Smooth muscle cell (in vitro differentiated cells): ENCODE results near the gene TEX264. TPM values are rescaled to one million over a fixed set of nuclear protein-coding genes. Genes with fewer than 3 reads are reported as not detected.

Experiments
- DNase-seq: peaks from one replicate; lab custom pipeline; 2025; ENCODE audit not compliant: unreplicated experiment; lab: John Stamatoyannopoulos, UW
- H2AFZ ChIP-seq: fragments of 200-600 bp; sonication (generic); 2 replicates; pipeline ENCODE4 v1.6.0; 2016; ENCODE audit warnings: antibody characterized with exemption, low read depth, mild to moderate bottlenecking
- H3F3A ChIP-seq: fragments of 200-600 bp; sonication (generic); 2 replicates; pipeline ENCODE4 v1.6.0; 2017; ENCODE audit warnings: antibody characterized with exemption, low read depth
- H3K27ac ChIP-seq: fragments of 200-600 bp; sonication (generic); 2 replicates; pipeline ENCODE4 v1.5.1; 2016; ENCODE audit warnings: low read depth, mild to moderate bottlenecking
- H3K27me3 ChIP-seq: fragments of 200-600 bp; sonication (generic); 2 replicates; pipeline ENCODE4 v1.6.1; 2016; ENCODE audit warnings: low read depth, mild to moderate bottlenecking
- H3K36me3 ChIP-seq: fragments of 200-600 bp; sonication (generic); 2 replicates; pipeline ENCODE4 v1.5.1; 2016; ENCODE audit warnings: low read depth
- H3K4me1 ChIP-seq: fragments of 200-600 bp; sonication (generic); 2 replicates; pipeline ENCODE4 v1.5.1; 2016; ENCODE audit warnings: low read depth
- H3K4me2 ChIP-seq: fragments of 200-600 bp; sonication (generic); 2 replicates; pipeline ENCODE4 v1.6.0; 2016; ENCODE audit warnings: mild to moderate bottlenecking
- H3K4me3 ChIP-seq: fragments of 200-600 bp; sonication (generic); 2 replicates; pipeline ENCODE4 v1.5.1; 2016; ENCODE audit warnings: mild to moderate bottlenecking
- H3K79me2 ChIP-seq: fragments of 200-600 bp; sonication (generic); 2 replicates; pipeline ENCODE4 v1.6.0; 2016; ENCODE audit warnings: low read depth, mild to moderate bottlenecking
- H3K9ac ChIP-seq: fragments of 200-600 bp; sonication (generic); 2 replicates; pipeline ENCODE4 v1.6.0; 2016; ENCODE audit warnings: low read depth
- H3K9me3 ChIP-seq: fragments of 200-600 bp; sonication (generic); replicated peaks from 2 replicates; pipeline ENCODE4 v1.5.1; 2016; ENCODE audit warnings: low read depth
- H4K20me1 ChIP-seq: fragments of 200-600 bp; sonication (generic); 2 replicates; pipeline ENCODE4 v1.6.0; 2016; ENCODE audit warnings: low read depth
- CTCF ChIP-seq: fragments of 200-600 bp; sonication (generic); IDR thresholded peaks from 2 replicates; pipeline ENCODE4 v1.5.1; 2017; ENCODE audit warnings: borderline replicate concordance, mild to moderate bottlenecking, antibody characterized with exemption; ENCODE audit not compliant: insufficient read depth, poor library complexity, severe bottlenecking
- WGBS: methylation state at CpG from one replicate; pipeline ENCODE4 v1.1.7; 2016; ENCODE audit warnings: low lambda C conversion rate; 5-methylcytosine and 5-hydroxymethylcytosine counted together
- polyA plus RNA-seq: library from polyadenylated mRNA; unstranded; fragments of >200 nt; fragmentation: Nextera tagmentation; extraction: Ambion mirVana; gene quantifications from 2 replicates; pipeline ENCODE4 v1.2.1, GENCODE V29; 2016
- total RNA-seq: library from RNA; depleted of rRNA; stranded (reverse); fragments of >200 nt; gene quantifications from 2 replicates; pipeline ENCODE4 v1.2.3, GENCODE V29; 2014

Gene TEX264
- total and polyA plus RNA-seq, 2 experiments from 2014 or later, result 39.8 to 41.0 TPM

- no peak for TF ChIP-seq CTCF
- Histone ChIP-seq H3K36me3 (peaks cover 16% of the 10 kb centered on the region), H3K27me3 (no peaks in the 10 kb centered on the region), H2AFZ (no peak overlapping the region), H3K27ac (no peak overlapping the region), H3K9ac (no peak overlapping the region), H3F3A (no peaks in the 10 kb centered on the region), H3K4me2 (no peak overlapping the region), H3K79me2 (no peaks in the 10 kb centered on the region), H3K4me1 (no peaks in the 10 kb centered on the region), H3K4me3 (no peak overlapping the region), H4K20me1 (no peaks in the 10 kb centered on the region), H3K9me3 (no peaks in the 10 kb centered on the region)
- DNase-seq, result no peak
- 97% methylated on average over 9 of the region's 9 CpGs for WGBS
Measured at GRCh38 chr3:51659942-51660341, 11.1 kb upstream of the TEX264 start.

- Histone ChIP-seq H2AFZ (no peak overlapping the region), H3K27ac (no peak overlapping the region), H3K4me1 (no peaks in the 10 kb centered on the region), H3K36me3 (peaks cover 6% of the 10 kb centered on the region), H3K4me2 (no peak overlapping the region), H3K9me3 (no peaks in the 10 kb centered on the region), H3K27me3 (no peaks in the 10 kb centered on the region), H3F3A (no peaks in the 10 kb centered on the region), H4K20me1 (no peaks in the 10 kb centered on the region), H3K4me3 (no peak overlapping the region), H3K9ac (no peak overlapping the region), H3K79me2 (no peaks in the 10 kb centered on the region)
- DNase-seq, result no peak
- TF ChIP-seq CTCF, result no peak
- WGBS, result 97% methylated on average over 11 of the region's 14 CpGs
Measured at GRCh38 chr3:51662456-51662855, 8.6 kb upstream of the TEX264 start.

GRCh38 chr3:51668756-51669155 is 2.3 kb upstream of the TEX264 start:
- no peak overlapping the region for H3K9ac ChIP-seq
- DNase-seq, result no peak
- H3K9me3 ChIP-seq, result no peaks in the 10 kb centered on the region
- H3K4me3 ChIP-seq, result no peak overlapping the region
- H4K20me1 ChIP-seq, result peaks cover 3% of the 10 kb centered on the region
- H3K27ac ChIP-seq, result no peak overlapping the region
- no peaks in the 10 kb centered on the region for H3K79me2 ChIP-seq
- TF ChIP-seq CTCF, result no peak
- 90% methylated on average over 1 of the region's 1 CpG for WGBS
- no peaks in the 10 kb centered on the region for H3K4me1 ChIP-seq
- no peak overlapping the region for H2AFZ ChIP-seq
- H3K4me2 ChIP-seq, result no peak overlapping the region
- peaks cover 4% of the 10 kb centered on the region for H3F3A ChIP-seq
- H3K27me3 ChIP-seq, result no peaks in the 10 kb centered on the region
- no peaks in the 10 kb centered on the region for H3K36me3 ChIP-seq

- WGBS, result 63% methylated on average over 9 of the region's 9 CpGs
- no peak overlapping the region for H3K27ac ChIP-seq
Measured at GRCh38 chr3:51669241-51670052, 1.6 kb upstream of the TEX264 start.

More at GRCh38 chr3:51669241-51670052, 1.6 kb upstream of the TEX264 start:
- H3K79me2 ChIP-seq, result no peaks in the 10 kb centered on the region
- H3K9ac ChIP-seq, result no peak overlapping the region
- H3K36me3 ChIP-seq, result no peaks in the 10 kb centered on the region
- peak; percentile 53 for DNase-seq
- H3K27me3 ChIP-seq, result no peaks in the 10 kb centered on the region
- peak; percentile 92 for TF ChIP-seq CTCF
- H3F3A ChIP-seq, result peaks cover 4% of the 10 kb centered on the region
- no peaks in the 10 kb centered on the region for H3K9me3 ChIP-seq
- H4K20me1 ChIP-seq, result peaks cover 3% of the 10 kb centered on the region
- no peaks in the 10 kb centered on the region for H3K4me1 ChIP-seq
- H2AFZ ChIP-seq, result no peak overlapping the region
- H3K4me3 ChIP-seq, result no peak overlapping the region
- H3K4me2 ChIP-seq, result no peak overlapping the region
